ENCODE measurements around the gene NKAIN1. TPM values are rescaled to one million over a fixed set of nuclear protein-coding genes. Genes with fewer than 3 reads are reported as not detected.
"Not testable (repeated sequence)": the region's sequence is repeated elsewhere in the genome, so short reads cannot be mapped to it uniquely, and the experiment has no call there.

NKAIN1 gene
- 1 to 10 TPM; 1.7 to 3.2 (median 2.4) TPM for polyA plus RNA-seq (ENCODE audit: insufficient read depth in 1 of 5, insufficient read length in 5 of 5, low replicate concordance in 1 of 5)
- long read RNA-seq, donor 1, partial matches to known transcripts, result 0 of 1 reads
- long read RNA-seq, donor 1, other reads (novel, unspliced or antisense), result 0 of 1 reads
- long read RNA-seq, donor 2, partial matches to known transcripts, result 0 of 1 reads
- long read RNA-seq, donor 2, other reads (novel, unspliced or antisense), result 0 of 1 reads
- long read RNA-seq, donor 3, partial matches to known transcripts, result 0 of 1 reads
- long read RNA-seq, donor 3, other reads (novel, unspliced or antisense), result 0 of 1 reads
- long read RNA-seq, donor 4, partial matches to known transcripts, result 0 of 1 reads
- long read RNA-seq, donor 4, other reads (novel, unspliced or antisense), result 0 of 1 reads
- long read RNA-seq, donor 5, result 0 reads
- long read RNA-seq, donor 6, partial matches to known transcripts, result 0 of 1 reads
- long read RNA-seq, donor 6, other reads (novel, unspliced or antisense), result 0 of 1 reads
- long read RNA-seq, donor 7, partial matches to known transcripts, result 0 of 1 reads
- long read RNA-seq, donor 7, other reads (novel, unspliced or antisense), result 0 of 1 reads
- long read RNA-seq, donor 8, partial matches to known transcripts, result 0 of 1 reads
- long read RNA-seq, donor 8, other reads (novel, unspliced or antisense), result 0 of 1 reads

- DNase-seq, result no peak
These were observed at the start of gene NKAIN1 for GRCh38 chr1:31239653-31240241. Gene NKAIN1, minus strand, starts transcription at chr1:31239887. Its CDS starts 340 bp downstream, at chr1:31239547.

DNA sequence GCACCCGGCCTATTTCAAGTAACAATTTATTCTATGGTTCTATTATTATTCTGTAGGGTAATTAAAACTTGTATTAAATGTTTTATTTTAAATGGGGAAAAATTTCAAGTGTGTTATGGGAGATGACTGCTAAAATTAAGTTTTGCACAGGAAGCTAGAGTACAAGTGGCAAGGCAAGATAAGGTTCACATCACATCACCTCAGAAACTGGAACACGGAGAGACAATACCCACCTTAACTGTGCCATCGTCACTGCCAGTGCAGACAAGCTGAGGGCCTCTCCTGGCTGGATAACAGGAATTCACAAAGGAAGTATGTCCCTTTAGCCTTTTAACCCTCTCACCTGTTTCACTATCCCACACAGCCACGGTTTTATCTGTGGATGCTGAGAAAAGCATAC lies 49.3 kb upstream of the NKAIN1 start:
- no peak for DNase-seq

DNA sequence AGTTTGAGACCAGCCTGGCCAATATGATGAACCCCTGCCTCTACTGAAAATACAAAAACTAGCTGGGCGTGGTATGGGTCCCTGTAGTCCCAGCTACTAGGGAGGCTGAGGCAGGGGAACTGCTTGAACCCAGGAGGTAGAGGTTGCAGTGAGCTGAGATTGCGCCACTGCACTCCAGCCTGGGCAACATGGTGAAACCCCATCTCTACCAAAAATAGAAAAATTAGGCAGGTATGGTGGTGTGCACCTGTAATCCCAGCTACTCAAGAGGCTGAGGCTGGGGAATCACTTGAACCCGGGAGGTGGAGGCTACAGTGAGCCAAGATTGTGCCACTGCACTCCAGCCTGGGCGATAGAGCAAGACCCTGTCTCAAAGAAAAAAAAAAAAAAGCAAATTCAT lies 48.1 kb upstream of the NKAIN1 start:
- DNase-seq, result not testable (repeated sequence)

DNA sequence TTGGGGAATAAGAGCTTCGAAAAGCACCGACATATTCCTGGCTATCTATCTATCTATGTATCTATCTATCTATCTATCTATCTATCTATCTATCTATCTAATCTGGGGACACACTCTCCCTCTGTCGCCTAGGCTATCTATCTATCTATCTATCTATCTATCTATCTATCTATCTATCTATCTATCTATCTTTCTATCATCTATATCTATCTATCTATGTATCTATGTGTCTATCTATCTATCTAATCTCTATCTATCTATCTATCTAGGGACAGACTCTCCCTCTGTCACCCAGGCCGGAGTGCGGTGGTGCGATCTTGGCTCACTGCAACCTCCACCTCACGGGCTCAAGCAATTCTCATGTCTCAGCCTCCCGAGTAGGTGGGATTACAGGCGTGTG lies 42.7 kb upstream of the NKAIN1 start:
- DNase-seq, result not testable (repeated sequence)

- no peak for DNase-seq
These were observed 33.9 kb upstream of the NKAIN1 start for GRCh38 chr1:31273619-31274018.

DNA sequence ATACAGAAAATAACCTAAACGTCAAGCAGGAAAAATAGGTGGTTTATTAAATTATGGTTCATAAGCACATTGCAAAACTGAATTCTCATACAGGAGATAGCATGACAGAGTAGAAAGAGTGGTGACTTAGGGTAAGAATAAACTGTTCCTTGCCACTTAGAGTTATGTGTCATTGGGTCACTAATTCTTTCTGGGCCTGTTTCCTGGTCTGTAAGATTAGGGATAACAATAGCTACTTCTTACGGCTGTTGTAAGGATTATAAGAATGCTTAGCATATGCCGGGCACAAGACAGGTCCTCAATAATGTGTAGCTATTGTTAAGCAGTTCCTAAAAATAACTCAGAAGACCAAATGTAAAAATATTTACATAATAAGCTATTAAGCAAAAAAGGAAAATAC lies 32.7 kb upstream of the NKAIN1 start:
- DNase-seq, result no peak

DNA sequence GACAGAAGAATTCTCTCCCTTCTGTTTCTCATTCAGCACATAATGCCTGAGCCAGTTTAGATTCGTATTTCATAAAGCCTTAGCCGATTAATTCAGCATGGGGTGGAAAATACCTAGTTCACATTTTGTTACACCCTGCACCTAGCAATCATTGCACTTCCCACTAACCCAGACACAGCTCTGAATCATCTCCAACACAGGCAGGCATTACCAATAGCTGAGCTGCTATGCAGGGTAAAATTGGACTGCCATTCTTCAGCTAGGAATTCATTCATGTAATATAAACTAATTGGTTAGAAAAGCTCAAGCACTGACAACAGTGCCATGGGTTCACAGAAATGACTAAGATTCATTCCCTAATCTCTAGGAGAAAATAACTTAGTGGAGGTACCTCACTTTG lies 26.9 kb upstream of the NKAIN1 start:
- DNase-seq, result no peak

DNA sequence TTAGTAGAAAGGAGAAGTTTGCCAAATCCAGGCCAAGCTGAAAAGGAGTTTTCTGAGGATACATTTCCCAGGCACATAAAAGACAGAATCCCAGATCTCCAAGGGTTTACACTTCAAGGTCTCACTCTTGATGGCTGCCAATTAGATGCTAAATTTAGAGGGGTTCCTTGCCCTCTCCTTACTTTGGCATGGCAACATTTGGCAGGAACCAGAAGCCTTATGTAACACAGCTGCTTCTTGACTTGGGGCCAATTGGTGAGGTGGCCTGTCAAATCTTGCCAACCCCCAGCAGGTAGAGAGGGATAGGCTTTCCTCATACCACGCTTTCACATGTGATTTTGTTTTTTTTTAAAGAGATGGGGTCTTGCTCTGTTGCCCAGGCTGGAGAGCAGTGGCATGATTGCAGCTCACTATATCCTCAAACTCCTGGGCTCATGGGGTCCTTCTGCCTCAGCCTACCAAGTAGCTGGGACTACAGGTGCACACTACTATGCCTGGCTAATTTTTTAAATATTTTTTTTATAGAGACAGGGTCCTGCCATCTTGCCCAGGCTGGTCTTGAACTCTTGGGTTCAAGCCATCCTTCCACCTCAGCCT lies 25.2 kb upstream of the NKAIN1 start:
- DNase-seq, result no peak

GRCh38 chr1:31263408-31263807 lies 23.7 kb upstream of the NKAIN1 start:
- no peak for DNase-seq

GRCh38 chr1:31262393-31262792 lies 22.7 kb upstream of the NKAIN1 start:
- DNase-seq, result not testable (repeated sequence)

DNA sequence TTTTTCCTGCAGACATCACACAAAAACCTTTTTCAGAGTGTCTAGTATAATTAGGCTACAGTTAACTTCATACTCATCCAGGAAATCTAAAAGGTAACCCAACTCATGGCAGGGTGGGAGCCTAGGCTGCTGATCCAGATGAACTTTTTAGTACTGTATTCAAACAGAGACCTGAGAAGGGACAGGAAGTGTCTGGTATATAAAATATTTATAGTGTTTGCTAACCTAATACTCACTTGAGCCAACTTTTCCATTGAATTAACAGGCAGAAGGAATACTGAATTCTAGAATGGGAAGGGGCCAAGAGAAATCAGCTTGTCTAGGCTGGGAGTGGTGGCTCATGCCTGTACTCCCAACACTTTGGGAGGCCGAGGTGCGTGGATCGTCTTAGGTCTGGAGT lies 22.2 kb upstream of the NKAIN1 start:
- no peak for DNase-seq

DNA sequence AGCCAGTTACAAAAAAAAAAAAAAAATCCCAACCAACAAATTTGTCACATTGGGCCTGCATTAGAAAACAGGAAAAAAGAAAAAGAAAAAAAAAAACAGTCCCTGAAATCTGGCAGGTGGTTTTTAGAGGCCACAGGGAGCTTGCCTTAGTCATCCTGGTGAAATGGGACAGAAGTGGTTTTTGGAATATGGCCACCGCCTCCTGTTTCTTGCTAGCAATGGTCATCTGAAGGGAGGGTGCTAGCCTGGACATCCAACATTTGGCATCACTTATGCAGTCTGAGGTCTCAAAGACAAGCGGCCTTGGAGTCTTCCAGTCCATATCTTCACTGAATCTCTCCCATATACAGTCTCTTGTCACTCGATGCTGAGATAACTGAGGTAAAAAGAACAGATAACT lies 20.1 kb upstream of the NKAIN1 start:
- DNase-seq, result no peak

GRCh38 chr1:31258581-31258980 lies 18.9 kb upstream of the NKAIN1 start:
- no peak for DNase-seq

GRCh38 chr1:31257213-31257612 lies 17.5 kb upstream of the NKAIN1 start:
- no peak for DNase-seq

DNA sequence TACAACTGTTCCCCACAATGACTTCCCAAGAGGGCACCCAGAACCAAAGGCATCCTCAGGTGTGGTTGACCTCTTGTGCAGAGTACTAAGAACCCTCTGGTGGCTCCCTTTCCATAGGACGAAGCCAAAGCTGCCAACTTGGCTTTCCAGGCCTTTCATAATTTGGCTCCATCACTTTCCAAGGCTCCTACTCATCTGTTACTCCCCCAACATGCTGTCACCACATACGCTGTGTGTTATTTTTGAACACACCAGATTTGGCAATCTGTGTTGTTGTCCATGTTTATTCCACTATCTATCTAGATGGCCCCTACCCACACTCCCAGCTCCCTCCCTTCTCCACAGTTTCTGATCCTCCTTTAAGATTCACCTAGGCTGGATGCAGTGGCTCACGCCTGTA lies 10.2 kb upstream of the NKAIN1 start:
- no peak for DNase-seq

GRCh38 chr1:31248276-31248675 lies 8.6 kb upstream of the NKAIN1 start:
- no peak for DNase-seq

DNA sequence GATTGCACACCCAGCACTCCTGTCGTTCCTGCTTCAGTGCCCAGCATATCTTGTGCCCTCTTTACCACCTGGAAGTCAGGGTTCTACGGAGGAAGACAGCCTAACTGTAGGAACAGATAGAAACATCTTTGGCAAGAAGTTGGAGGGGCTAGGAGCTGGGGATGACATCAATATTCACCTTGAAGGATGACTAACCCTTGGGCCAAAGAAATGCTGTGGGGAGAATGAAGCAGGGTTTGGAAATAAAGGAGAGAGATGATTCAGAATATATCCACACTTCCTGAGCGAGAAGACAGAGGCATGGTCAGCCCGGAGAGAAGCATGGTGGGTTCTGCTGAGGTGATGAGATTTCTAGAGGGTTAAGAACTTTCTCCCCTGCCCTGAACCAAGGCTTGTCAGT lies 4.6 kb upstream of the NKAIN1 start:
- no peak for DNase-seq

GRCh38 chr1:31243501-31244286 lies 4.0 kb upstream of the NKAIN1 start:
- no peak for DNase-seq

- no peak for DNase-seq
These were observed 1.6 kb upstream of the NKAIN1 start for GRCh38 chr1:31241321-31241720.

GRCh38 chr1:31238986-31239613 lies 587 bp downstream of the NKAIN1 start:
- peak in 1 of 2 donors; percentile 16 for DNase-seq

DNA sequence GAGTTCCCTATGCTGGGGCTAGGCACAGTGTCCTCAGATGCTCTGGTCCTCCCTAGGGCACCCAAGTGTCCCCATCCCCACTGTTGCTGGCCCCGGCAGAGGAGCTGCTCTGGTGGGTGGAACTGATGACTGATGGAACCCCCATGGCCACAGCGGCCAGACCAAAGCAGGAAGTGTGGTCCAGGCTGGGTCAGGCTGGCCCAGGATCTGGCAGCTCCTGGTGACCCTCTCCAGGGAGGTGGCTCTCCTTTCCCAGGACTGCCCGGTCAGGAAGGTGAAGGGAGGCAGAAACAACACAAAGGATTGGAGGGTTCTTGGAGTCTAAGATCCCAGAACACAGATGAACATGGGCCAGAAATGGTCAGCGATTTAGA lies 1.1 kb downstream of the NKAIN1 start:
- no peak for DNase-seq
